ENCODE results near the gene FAM110A.

The FAM110A gene

GRCh38 chr20:870758-871157, 37.2 kb downstream of the FAM110A start:
- Histone ChIP-seq H3K27me3 (ENCODE audit: control insufficient read depth in 1 of 2, insufficient read depth in 2 of 2, low read length in 2 of 2) (no peaks in the 10 kb centered on the region), H3K27ac (ENCODE audit: low read depth, low read length) (no peak overlapping the region)

DNA sequence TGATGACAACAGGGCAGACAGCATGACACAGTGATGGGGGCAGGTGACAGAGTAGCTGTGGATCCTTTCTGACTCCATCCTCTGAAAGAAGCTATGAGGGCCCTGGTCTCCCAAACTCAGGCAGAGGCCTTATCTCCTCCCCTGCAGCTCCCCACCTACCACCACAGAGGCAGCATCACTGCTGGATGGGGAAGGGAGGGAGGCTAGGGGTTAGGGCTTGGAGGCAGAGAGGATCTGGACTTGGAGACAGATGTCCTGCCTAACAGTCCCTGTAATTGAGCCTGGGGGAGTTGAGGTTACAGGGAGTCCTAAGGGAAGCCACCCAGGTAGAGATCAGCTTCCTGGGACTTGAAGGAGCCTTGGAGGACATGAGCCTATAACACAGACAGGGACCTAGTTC, 37.9 kb downstream of the FAM110A start:
- Histone ChIP-seq H3K9ac (ENCODE audit: low read depth in 1 of 2, low read length in 2 of 2) (no peak overlapping the region), H3K36me3 (ENCODE audit: control insufficient read depth in 1 of 2, insufficient read depth in 2 of 2, low read length in 2 of 2) (no peaks in the 10 kb centered on the region), H3K9me3 (ENCODE audit: control insufficient read depth in 1 of 2, low read length in 2 of 2) (no peaks in the 10 kb centered on the region), H3K27me3 (ENCODE audit: control insufficient read depth in 1 of 2, insufficient read depth in 2 of 2, low read length in 2 of 2) (no peaks in the 10 kb centered on the region), H3K27ac (ENCODE audit: low read depth, low read length) (no peak overlapping the region), H3K4me1 (ENCODE audit: control insufficient read depth in 1 of 2, insufficient read depth in 2 of 2, low read length in 2 of 2) (no peaks in the 10 kb centered on the region), H3K4me3 (ENCODE audit: low read depth in 1 of 2, low read length in 2 of 2) (no peak overlapping the region)

More at GRCh38 chr20:870758-871157, 37.2 kb downstream of the FAM110A start:
- no peaks in the 10 kb centered on the region for H3K36me3 ChIP-seq (ENCODE audit: control insufficient read depth in 1 of 2, insufficient read depth in 2 of 2, low read length in 2 of 2)
- no peaks in the 10 kb centered on the region for H3K9me3 ChIP-seq (ENCODE audit: control insufficient read depth in 1 of 2, low read length in 2 of 2)
- H3K4me1 ChIP-seq (ENCODE audit: control insufficient read depth in 1 of 2, insufficient read depth in 2 of 2, low read length in 2 of 2): no peaks in the 10 kb centered on the region
- no peak overlapping the region for H3K9ac ChIP-seq (ENCODE audit: low read depth in 1 of 2, low read length in 2 of 2)
- no peak overlapping the region for H3K4me3 ChIP-seq (ENCODE audit: low read depth in 1 of 2, low read length in 2 of 2)

DNA sequence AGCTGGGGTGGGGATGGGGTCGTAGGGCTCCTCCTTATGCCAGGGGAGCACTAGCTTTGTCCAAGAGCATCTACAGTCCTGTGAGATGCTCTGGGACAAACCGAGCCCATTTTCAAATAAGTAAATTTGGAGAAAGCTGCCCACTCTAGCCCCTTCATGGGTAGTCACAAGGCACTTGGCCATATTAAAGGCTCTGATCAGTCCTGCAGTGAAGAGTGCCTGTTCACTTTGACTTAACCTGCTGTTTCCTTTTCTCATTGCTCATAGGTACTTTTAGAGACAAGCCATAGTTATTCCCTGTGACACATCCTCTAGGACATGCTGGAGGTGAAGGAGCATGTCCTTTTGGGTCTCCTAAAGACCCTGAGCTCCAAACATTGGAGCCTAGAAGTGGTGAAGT, 38.4 kb downstream of the FAM110A start:
- no peak overlapping the region for H3K27ac ChIP-seq (ENCODE audit: low read depth, low read length)
- no peaks in the 10 kb centered on the region for H3K27me3 ChIP-seq (ENCODE audit: control insufficient read depth in 1 of 2, insufficient read depth in 2 of 2, low read length in 2 of 2)
- H3K4me3 ChIP-seq (ENCODE audit: low read depth in 1 of 2, low read length in 2 of 2): no peak overlapping the region
- no peaks in the 10 kb centered on the region for H3K9me3 ChIP-seq (ENCODE audit: control insufficient read depth in 1 of 2, low read length in 2 of 2)
- H3K36me3 ChIP-seq (ENCODE audit: control insufficient read depth in 1 of 2, insufficient read depth in 2 of 2, low read length in 2 of 2): no peaks in the 10 kb centered on the region
- H3K4me1 ChIP-seq (ENCODE audit: control insufficient read depth in 1 of 2, insufficient read depth in 2 of 2, low read length in 2 of 2): no peaks in the 10 kb centered on the region
- H3K9ac ChIP-seq (ENCODE audit: low read depth in 1 of 2, low read length in 2 of 2): no peak overlapping the region

GRCh38 chr20:872855-873520, 39.5 kb downstream of the FAM110A start:
- no peak overlapping the region for H3K9ac ChIP-seq (ENCODE audit: low read depth in 1 of 2, low read length in 2 of 2)
- H3K36me3 ChIP-seq (ENCODE audit: control insufficient read depth in 1 of 2, insufficient read depth in 2 of 2, low read length in 2 of 2): no peaks in the 10 kb centered on the region
- no peak overlapping the region for H3K4me3 ChIP-seq (ENCODE audit: low read depth in 1 of 2, low read length in 2 of 2)
- no peaks in the 10 kb centered on the region for H3K27me3 ChIP-seq (ENCODE audit: control insufficient read depth in 1 of 2, insufficient read depth in 2 of 2, low read length in 2 of 2)
- no peaks in the 10 kb centered on the region for H3K4me1 ChIP-seq (ENCODE audit: control insufficient read depth in 1 of 2, insufficient read depth in 2 of 2, low read length in 2 of 2)
- H3K9me3 ChIP-seq (ENCODE audit: control insufficient read depth in 1 of 2, low read length in 2 of 2): no peaks in the 10 kb centered on the region
- no peak overlapping the region for H3K27ac ChIP-seq (ENCODE audit: low read depth, low read length)

DNA sequence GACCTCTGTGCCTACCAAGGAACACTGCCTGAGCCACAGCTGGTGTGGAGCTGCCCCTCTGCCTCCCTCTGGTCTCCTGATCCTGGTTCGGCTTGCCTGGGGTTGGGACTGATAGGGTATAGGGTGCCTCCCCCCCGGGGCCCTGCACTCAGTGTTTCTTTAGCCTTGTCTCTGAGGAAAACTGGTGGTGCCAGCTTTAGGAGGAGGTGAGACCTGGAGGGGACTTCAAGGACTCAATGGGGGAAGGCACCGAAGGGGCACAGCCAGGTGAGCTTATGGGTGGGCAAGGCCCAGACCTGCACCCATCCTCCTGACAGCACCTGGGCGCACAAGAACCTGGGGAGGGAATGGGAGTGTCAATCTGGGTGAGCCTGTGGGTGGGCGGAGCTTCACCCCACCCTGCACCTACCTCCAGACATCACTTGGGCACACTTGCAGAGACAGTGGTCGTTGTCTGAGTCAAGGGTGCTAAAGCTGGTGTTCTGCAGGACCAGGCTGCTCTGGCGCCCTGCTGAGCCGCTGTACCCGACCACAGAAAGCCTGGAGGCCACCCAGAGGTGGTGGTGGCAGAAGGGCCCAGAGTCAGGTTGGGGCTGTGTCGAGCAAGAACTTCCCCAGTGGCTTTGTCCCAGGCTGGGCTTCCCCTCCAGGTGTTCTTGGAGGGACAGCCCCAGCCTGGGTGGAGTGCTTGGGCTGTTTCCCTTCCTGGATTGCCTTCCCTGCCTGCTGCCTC, 40.5 kb downstream of the FAM110A start:
- Histone ChIP-seq H3K27ac (ENCODE audit: low read depth, low read length) (no peak overlapping the region), H3K9ac (ENCODE audit: low read depth in 1 of 2, low read length in 2 of 2) (no peak overlapping the region), H3K4me3 (ENCODE audit: low read depth in 1 of 2, low read length in 2 of 2) (no peak overlapping the region), H3K27me3 (ENCODE audit: control insufficient read depth in 1 of 2, insufficient read depth in 2 of 2, low read length in 2 of 2) (no peaks in the 10 kb centered on the region), H3K4me1 (ENCODE audit: control insufficient read depth in 1 of 2, insufficient read depth in 2 of 2, low read length in 2 of 2) (no peaks in the 10 kb centered on the region), H3K9me3 (ENCODE audit: control insufficient read depth in 1 of 2, low read length in 2 of 2) (no peaks in the 10 kb centered on the region), H3K36me3 (ENCODE audit: control insufficient read depth in 1 of 2, insufficient read depth in 2 of 2, low read length in 2 of 2) (no peaks in the 10 kb centered on the region)

- Histone ChIP-seq H3K9me3 (ENCODE audit: control insufficient read depth in 1 of 2, low read length in 2 of 2) (no peaks in the 10 kb centered on the region), H3K4me1 (ENCODE audit: control insufficient read depth in 1 of 2, insufficient read depth in 2 of 2, low read length in 2 of 2) (no peaks in the 10 kb centered on the region), H3K36me3 (ENCODE audit: control insufficient read depth in 1 of 2, insufficient read depth in 2 of 2, low read length in 2 of 2) (no peaks in the 10 kb centered on the region), H3K27me3 (ENCODE audit: control insufficient read depth in 1 of 2, insufficient read depth in 2 of 2, low read length in 2 of 2) (no peaks in the 10 kb centered on the region), H3K4me3 (ENCODE audit: low read depth in 1 of 2, low read length in 2 of 2) (no peak overlapping the region), H3K9ac (ENCODE audit: low read depth in 1 of 2, low read length in 2 of 2) (no peak overlapping the region), H3K27ac (ENCODE audit: low read depth, low read length) (no peak overlapping the region)
Measured at GRCh38 chr20:875115-875514, 41.6 kb downstream of the FAM110A start.

GRCh38 chr20:877814-878213, 44.3 kb downstream of the FAM110A start:
- Histone ChIP-seq H3K4me1 (ENCODE audit: control insufficient read depth in 1 of 2, insufficient read depth in 2 of 2, low read length in 2 of 2) (no peaks in the 10 kb centered on the region), H3K9me3 (ENCODE audit: control insufficient read depth in 1 of 2, low read length in 2 of 2) (no peaks in the 10 kb centered on the region)

GRCh38 chr20:878511-879307, 45.2 kb downstream of the FAM110A start:
- Histone ChIP-seq H3K27ac (ENCODE audit: low read depth, low read length) (no peak overlapping the region), H3K27me3 (ENCODE audit: control insufficient read depth in 1 of 2, insufficient read depth in 2 of 2, low read length in 2 of 2) (peaks cover 0 to 3% of the 10 kb centered on the region in 2 donors), H3K4me3 (ENCODE audit: low read depth in 1 of 2, low read length in 2 of 2) (no peak overlapping the region), H3K36me3 (ENCODE audit: control insufficient read depth in 1 of 2, insufficient read depth in 2 of 2, low read length in 2 of 2) (no peaks in the 10 kb centered on the region), H3K9me3 (ENCODE audit: control insufficient read depth in 1 of 2, low read length in 2 of 2) (no peaks in the 10 kb centered on the region), H3K4me1 (ENCODE audit: control insufficient read depth in 1 of 2, insufficient read depth in 2 of 2, low read length in 2 of 2) (no peaks in the 10 kb centered on the region), H3K9ac (ENCODE audit: low read depth in 1 of 2, low read length in 2 of 2) (no peak overlapping the region)

More at GRCh38 chr20:877814-878213, 44.3 kb downstream of the FAM110A start:
- Histone ChIP-seq H3K9ac (ENCODE audit: low read depth in 1 of 2, low read length in 2 of 2) (no peak overlapping the region), H3K27ac (ENCODE audit: low read depth, low read length) (no peak overlapping the region), H3K27me3 (ENCODE audit: control insufficient read depth in 1 of 2, insufficient read depth in 2 of 2, low read length in 2 of 2) (no peaks in the 10 kb centered on the region), H3K36me3 (ENCODE audit: control insufficient read depth in 1 of 2, insufficient read depth in 2 of 2, low read length in 2 of 2) (no peaks in the 10 kb centered on the region), H3K4me3 (ENCODE audit: low read depth in 1 of 2, low read length in 2 of 2) (no peak overlapping the region)

DNA sequence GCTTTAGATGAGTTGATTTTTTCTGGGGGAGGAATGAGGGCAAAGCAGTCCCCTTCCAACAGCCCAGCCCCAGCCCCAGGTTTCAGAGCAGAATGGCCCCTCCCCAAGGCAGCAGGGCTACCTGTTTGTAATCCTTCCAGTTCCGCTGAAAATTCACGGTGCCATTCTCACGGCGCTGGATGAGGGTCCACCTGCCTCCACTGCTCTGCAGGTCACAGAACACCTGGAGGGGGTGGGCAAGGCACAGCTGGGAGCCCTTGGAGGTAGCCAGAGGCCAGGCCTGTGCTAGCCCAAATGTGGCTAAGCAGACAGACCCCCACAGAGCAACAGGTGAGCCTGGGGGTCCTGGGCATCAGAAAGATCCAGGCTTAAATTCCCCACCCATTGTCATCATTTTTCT, 46.1 kb downstream of the FAM110A start:
- peaks cover 0 to 5% of the 10 kb centered on the region in 2 donors for H3K27me3 ChIP-seq (ENCODE audit: control insufficient read depth in 1 of 2, insufficient read depth in 2 of 2, low read length in 2 of 2)
- H3K4me1 ChIP-seq (ENCODE audit: control insufficient read depth in 1 of 2, insufficient read depth in 2 of 2, low read length in 2 of 2): no peaks in the 10 kb centered on the region
- no peak overlapping the region for H3K9ac ChIP-seq (ENCODE audit: low read depth in 1 of 2, low read length in 2 of 2)
- no peaks in the 10 kb centered on the region for H3K36me3 ChIP-seq (ENCODE audit: control insufficient read depth in 1 of 2, insufficient read depth in 2 of 2, low read length in 2 of 2)
- H3K9me3 ChIP-seq (ENCODE audit: control insufficient read depth in 1 of 2, low read length in 2 of 2): no peaks in the 10 kb centered on the region
- no peak overlapping the region for H3K27ac ChIP-seq (ENCODE audit: low read depth, low read length)
- H3K4me3 ChIP-seq (ENCODE audit: low read depth in 1 of 2, low read length in 2 of 2): no peak overlapping the region

Data from duodenal mucosa (tissue), 2 donors.